GM21619 (cell line): ENCODE results near the gene BBS2.
A peak's percentile ranks its signal among the peaks of the same experiment; 100 is the strongest.

Experiments used
- ATAC-seq: cut with Tn5 transposase; IDR thresholded peaks from one replicate; pipeline ENCODE4 v1.9.1; 2021; ENCODE audit not compliant: unreplicated experiment

Gene BBS2, protein sequence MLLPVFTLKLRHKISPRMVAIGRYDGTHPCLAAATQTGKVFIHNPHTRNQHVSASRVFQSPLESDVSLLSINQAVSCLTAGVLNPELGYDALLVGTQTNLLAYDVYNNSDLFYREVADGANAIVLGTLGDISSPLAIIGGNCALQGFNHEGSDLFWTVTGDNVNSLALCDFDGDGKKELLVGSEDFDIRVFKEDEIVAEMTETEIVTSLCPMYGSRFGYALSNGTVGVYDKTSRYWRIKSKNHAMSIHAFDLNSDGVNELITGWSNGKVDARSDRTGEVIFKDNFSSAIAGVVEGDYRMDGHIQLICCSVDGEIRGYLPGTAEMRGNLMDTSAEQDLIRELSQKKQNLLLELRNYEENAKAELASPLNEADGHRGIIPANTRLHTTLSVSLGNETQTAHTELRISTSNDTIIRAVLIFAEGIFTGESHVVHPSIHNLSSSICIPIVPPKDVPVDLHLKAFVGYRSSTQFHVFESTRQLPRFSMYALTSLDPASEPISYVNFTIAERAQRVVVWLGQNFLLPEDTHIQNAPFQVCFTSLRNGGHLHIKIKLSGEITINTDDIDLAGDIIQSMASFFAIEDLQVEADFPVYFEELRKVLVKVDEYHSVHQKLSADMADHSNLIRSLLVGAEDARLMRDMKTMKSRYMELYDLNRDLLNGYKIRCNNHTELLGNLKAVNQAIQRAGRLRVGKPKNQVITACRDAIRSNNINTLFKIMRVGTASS

DNA sequence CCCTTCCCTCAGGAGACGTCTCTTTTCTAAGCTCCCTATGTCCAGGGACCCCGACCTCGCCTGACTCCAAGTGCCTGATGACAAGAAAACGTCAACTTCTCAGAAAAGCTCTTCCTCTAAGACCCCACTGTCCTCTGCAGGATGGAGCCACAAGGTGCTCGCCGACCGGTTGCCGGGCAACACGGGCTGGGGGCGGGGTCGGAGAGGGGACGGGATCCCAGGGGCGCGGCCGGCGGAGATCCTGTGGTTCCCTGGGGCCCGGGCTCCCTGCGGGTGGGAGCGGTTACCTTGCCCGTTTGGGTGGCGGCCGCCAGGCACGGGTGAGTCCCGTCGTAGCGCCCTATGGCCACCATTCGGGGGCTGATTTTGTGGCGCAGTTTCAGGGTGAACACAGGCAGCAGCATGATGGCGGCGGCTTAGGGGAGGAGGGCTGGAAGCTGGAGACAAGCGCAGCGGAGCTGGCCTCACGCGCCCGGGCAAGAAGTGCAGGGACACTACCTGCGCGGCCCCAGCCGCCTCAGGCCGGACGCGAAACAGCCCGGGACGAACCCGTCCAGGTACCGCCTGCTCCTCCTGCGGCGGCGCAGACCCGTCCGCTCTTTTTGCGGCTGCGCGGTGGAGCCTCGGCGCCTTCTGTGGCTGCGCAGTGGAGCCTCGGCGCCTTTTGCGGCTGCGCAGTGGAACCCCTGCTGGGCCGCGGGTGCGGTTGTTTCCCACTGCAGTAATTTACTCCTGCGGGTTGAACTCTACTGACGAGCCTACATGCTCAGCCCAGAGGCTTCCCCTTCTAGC lies at the start of gene BBS2:
TSS of gene BBS2 (minus strand) at position 566 of the 792 bp plus-strand sequence. CDS start at position 404, 162 bp downstream.
- ATAC-seq: peak; percentile 82

DNA sequence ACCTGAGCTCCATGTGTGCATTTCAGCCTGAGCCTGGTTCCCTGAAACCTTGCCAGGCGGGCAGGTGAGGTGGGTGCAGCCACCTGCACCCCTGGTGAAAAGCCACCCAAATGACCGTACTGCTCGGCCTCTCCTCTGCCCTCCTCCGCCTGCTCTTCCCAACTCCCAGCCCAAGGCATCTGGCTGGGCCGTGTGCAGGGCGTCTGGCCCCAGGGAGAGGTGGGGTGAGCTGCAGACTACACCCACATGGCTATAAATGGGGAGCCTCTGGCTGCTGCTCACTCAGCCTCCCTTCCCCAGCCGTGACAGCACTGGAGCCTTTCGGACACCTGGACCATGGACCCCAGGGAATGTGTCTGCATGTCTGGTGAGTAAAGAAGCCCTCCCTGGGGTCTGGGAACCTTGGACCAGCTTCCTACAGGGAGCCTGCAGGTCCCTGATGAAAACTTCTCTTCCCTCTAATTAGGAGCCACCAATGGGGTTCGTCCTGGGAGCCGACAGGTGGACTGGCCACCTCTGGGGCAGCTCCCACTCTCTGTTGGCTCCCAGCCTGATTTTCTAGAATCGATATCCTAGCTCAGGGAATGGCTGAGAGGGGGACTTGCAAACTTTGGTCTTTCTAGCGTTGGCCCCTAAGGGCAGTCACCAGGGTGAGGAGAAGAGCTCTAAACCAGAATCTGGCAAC lies 45.1 kb upstream of the BBS2 start, which contains the start of gene MT4:
TSS of gene MT4 (plus strand) at position 281 of the 685 bp plus-strand sequence. CDS start at position 337, 56 bp downstream.
- ATAC-seq: no peak

DNA sequence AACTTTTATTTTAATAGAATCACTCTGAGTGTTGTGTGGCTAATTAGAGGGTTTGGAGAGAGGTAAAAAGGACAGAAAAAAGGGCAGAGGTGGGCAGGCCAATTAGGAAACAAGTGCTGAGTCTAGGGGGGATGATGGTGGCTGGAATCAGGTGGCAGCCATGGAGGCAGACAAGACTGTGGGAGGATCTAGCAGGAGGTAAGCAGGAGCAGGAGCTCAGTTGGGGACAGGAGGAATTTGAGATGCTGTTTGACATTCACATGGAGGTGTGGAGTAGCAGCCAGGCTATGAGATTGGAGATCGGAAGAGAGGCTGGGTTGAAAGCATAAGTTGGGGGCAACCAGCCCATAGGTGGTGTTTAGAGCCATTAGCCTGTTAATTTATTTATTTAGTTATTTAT lies 41.3 kb upstream of the BBS2 start:
- ATAC-seq: no peak

DNA sequence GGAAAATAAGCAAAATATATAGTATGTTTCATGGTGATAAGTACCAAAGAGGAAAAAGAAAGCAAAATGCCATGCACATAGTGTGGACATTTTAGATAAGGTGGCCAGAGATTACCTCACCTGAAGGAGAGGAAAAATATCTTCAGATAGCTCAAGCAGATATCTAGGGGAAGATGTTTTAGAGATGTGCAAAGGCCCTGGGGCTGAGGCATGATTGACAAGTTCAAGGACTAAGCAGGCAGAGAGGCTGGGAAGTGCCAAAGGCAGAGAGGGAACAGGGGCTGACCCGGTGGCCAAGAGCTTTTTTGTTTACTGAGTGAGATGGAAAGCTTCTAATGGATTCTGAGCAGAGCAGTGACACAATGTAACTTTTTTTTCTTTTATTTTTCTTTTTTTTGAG lies 40.6 kb upstream of the BBS2 start:
- ATAC-seq: no peak

DNA sequence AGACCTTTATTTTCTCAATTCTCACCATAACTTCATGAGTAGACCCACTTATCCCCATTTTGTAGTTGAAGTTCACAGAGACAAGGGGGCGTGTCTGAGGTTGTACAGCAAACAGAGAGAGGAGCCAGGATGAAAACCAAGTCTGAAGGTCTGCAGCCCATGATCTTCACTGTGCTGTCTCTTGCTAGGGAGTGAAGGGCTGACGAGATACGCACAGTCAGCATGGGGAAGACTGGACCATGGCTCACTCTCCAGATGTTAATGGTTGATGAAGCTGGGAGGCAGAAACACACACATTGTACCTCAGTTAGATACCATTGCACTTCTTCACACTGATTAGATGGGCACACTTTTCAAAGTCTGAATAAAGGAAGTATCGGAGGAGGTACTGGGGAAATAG lies 39.3 kb upstream of the BBS2 start:
- no peak for ATAC-seq

DNA sequence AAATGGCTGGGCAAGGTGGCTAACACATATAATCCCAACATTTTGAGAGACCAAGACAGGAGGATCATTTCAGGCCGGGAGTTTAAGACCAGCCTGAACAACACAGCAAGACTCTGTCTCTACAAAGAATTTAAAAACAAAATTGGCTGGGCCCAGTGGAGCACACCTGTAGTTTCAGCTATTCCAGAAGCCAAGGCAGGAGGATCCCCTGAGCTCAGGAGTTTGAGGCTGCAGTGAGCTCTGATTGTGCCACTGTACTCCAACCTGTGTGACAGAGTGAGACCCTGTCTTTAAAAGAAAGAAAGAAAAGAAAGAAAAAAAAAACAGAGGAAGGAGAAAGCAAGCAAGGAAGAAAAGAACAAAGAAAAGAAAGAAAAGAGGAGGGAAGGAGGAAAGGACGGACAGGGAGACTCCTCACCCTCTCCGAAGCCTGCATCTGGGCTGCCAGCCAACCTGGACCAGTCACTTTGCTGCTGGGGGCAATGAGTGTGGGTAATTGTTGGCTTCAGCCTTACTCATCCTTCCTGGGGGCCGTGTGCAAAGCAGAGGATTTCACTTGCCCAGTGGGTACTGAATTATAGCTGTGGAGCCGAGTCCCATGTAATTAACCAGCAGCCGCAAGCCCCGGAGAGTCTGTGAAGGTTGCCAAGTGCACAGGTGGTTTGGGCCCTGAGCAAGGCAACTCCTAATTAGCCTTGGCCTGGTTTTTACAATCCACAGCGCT lies 38.4 kb upstream of the BBS2 start:
- no peak for ATAC-seq

DNA sequence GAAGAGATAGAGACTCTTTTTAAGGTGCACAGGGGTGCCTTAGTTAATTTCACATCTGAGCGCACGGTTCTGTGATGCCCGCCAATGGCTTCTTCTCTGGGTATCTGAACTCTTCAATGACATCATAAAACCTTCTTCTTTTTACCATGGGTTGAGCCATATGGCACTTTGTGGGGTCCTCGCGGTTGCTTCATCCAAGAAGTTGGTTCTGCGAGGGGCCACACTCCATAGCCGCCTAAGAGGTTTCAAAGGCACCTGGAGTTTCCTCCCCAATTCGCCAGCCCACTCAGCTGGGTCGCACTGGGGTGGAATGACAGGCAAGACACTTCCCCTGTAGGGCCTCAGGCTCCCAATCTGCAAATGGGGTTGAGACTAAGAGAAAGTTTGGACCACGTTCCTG lies 34.6 kb upstream of the BBS2 start:
- no peak for ATAC-seq

DNA sequence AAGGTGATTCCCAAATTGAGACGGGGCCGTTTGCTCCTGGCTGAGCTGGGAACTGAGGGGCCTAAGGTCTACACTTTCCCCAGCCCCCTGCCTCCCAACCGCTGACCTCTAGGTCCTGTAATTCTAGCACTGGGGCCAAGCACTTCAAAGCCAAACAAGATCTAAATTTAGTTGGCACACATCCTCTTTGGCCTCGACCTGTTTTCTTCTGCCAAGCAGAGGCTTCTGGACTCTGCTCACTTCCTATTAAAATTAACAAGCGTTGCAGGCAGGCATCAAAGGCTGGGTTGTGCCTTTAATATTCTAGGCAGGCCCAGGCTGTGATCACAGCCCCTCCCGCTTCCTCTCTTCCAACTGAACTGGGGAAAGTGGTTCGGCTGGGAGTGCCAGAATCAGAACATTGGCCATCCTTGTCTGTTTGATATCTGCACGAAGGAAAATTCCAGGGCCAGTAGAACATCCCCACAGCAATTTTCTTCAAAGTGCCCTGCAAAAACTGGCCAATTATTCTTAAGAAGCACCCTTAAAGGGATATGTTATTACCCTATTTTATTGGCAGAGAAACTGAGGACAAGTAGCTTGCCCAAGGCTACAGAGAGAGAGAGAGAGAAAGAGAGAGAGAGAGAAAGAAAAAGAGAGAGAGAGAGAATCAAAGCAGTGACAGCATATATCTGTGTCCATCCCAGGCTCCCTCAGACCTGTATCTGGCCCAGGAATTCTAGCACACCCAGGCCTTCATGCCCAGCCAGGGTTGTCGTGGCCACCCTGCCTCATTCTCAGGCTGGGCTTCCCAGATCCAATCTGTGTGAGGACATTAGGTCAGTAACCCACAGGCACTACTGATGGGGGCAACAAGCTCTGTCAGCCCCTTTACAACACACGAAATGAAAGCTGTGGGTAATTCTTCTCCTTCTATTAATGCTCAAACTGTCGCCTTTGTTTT lies 32.2 kb upstream of the BBS2 start:
- ATAC-seq: no peak

DNA sequence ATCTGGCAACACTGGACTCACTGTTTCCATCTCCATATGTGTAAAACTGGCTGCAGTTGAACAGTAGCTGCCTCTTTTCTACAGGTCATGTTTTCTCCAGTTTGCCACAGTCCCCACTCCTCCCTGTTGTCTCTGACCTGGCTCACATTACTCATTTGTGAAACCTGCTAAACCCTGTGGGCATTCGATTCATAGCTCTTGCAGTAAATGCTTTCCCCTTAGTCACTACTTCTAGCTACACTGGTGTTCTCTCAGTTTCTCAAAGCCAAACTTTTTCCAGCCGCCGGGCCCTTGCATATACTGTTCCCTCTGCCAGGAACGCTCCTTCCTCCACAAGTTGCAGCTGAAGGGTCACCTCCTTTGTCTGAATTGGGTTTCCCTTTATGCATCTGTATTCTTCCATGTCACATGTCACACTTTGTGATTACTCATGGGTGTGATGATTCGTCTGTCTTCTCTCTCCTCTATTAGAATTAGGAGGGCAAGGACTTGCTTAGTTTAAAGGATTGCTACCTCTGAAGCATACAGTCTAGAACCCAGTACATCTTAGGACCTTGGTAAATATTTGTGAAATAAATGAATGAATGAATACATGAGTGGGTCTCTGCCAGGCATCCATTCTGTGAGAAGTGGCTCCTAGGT lies 30.0 kb upstream of the BBS2 start:
- ATAC-seq: no peak

DNA sequence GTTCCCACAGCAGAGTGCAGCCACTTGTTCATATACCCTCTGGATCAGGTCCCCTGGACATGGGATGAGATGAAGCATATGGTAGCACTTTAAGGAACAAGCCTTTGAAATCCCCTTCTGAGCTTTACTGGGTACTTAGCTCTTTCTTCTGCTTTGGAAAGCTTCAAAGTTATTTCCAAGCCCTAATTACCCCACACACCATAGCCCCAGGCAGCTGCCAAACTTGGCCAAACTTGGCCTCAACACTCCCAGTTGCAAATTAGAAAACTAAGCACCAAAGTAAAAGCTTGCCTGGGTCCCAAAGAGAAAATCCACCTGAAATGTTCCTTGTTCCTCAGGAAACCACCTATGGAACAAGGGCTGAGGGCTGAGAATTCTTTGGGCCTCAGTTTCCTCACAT lies 29.3 kb upstream of the BBS2 start:
- no peak for ATAC-seq

DNA sequence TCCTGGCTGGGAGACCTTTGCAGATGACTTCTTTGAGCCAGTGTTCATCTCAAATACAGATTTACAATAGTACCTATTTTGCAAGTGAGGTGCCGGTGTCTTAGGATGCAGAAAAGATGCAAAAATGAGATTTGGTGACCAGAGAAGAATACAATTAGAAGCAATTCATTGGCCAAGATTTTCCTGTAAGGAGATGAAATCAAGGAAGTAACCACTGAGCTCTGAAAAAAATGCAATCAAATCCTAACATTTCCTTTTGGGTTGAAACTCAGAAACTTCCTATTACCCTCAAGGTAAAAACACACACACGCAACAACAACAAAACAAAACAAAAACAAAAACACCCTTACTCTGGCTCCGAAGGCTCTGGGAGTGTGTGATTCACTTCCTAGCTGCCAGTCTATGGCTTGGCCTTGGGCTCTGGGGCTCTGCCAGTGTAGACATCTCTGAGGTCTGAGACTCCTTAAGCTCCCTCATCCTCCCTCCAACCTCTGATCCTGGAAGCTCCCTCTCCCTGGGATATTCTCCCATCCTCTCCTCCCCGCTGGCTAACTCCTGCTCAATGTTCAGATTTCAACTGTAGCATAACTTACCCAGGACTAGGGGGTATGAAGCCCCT lies 28.2 kb upstream of the BBS2 start:
- no peak for ATAC-seq

DNA sequence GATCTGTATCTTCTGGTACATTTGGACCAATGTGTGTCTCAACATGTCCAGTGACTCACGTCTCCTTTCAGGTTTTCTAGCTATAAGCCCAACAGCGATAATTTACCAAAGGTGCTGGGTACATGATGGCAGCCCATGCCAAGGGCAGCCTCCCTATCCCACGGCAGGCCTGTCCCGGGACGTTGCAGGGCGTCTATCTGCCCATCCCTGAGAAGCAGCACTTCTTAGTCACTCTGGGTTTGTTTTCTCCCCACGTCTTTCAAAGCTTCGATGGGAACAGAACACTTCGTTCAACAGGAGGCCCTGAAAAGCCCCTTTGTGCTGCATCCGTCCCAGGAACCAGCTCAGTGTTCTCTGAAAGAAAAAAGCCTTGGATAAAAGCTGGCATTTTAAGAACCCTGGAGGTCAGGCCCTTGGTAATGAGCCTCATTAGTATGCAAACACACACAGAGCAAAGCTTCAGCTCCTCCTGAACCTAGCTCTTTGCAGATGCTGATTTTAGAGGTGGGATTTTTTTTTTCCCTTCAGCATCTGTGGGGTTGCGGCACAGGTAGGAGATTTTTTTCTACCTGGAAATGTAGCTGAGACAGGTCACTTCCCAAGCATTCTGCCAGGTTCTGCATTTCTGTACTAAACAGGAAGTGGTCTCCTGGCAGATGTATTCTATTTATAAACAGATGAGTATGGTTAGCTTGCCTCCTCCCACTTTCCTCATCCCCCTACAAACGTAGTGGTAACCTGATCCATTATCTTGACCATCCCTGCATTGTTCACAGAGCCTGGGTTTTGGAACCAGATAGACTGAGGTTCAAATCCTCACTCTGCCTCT lies 27.5 kb upstream of the BBS2 start:
- no peak for ATAC-seq

DNA sequence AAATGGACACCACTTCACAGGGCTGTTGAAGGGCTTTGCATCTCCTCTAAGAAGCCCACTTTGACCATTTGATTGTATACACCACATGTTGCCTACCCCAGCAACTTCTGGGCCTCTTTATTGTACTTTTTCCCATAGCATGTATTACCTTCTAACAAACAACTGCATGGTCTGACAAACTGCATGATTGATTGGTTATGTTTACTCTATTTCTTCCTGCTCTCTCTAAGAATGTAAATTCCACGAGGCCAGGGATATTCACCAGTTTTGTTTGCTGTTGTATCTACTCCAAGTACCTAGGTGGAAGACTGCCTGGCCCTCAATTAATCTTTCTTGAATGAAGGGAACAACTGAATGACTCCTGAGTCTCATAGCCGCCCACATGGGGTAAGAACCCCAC lies 22.2 kb upstream of the BBS2 start:
- ATAC-seq: no peak

DNA sequence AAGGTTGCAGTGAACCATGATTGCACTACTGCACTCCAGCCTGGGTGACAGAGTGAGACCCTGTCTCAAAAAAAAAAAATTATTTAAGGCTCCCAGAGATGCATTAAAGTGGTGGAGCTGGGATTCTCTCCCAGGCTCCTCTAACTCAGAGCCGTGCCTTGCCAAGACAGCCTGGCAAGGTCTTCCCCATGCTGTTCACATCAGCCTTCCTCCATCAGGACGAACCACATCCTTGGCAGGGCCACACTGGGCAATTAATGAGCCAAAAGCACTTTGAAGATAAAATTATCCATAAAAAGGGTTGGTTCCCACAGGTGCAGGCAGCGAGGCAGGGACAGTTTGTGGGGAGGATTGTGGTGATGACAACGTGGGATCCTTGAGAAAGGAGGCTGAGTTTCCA lies 19.8 kb upstream of the BBS2 start:
- ATAC-seq: no peak

DNA sequence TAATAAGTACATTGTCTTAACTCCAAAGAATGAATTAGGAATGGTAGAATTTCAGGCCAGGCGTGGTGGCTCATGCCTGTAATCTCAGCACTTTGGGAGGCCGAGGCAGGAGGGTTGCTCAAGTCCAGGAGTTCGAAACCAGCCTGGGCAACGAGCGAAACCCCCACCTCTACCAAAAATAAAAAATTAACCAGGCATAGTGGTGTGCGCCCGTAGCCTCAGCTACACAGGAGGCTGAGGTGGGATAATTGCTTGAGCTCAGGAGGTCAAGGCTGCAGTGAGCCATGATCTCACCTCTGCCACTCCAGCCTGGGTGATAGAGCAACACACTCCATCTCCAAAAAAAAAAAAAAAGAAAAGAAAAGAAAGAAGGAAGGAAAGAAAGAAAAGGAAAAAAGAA lies 18.5 kb upstream of the BBS2 start:
- ATAC-seq: no peak

DNA sequence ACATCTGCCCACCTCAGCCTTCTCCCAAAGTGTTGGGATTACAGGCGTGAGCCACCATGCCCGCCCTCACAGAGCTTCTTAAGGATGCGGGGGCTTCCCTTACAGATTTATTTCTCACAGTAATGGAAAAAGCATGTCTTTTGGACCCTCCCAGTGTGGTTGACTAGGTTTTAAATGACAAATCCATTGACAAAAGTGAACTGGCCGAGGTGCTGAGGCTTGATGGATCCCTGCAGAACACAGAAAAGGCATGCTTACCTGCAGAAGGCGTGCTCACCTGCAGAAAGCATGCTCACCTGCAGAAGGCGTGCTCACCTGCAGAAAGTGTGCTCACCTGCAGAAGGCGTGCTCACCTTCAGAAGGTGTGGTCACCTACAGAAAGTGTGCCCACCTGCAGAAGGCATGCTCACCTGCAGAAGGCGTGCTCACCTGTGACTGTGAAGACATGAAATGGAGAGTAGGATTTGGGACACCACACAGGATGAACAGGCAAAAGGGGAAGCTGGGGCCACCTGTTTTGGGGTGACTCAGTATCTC lies 15.1 kb upstream of the BBS2 start:
- ATAC-seq: no peak

DNA sequence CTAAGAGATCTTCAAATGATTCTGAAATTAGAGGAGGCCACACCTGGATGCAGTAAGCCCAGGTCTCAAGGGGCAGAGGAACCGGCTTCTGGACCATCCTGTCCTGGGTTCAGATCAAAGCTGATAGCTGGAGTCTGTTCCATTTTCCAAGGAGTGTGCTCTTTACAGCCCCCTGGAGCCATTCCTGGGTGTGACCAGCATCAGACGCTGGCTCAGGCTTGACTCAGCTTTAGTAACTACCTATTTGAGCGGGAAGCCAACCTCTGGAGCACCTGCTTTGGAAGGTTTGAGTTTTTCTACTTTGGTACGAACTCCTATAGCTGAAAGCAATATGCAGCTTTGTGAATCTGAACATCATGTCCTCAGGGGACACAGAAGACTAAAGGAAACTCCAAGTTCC lies 12.9 kb upstream of the BBS2 start:
- ATAC-seq: no peak
